CD14-positive monocyte (primary cell): ENCODE data around the gene DUSP6. TPM values are rescaled to one million over a fixed set of nuclear protein-coding genes. Genes with fewer than 3 reads are reported as not detected.
A peak's percentile ranks its signal among the peaks of the same experiment; 100 is the strongest.

ENCODE experiments used
- DNase-seq, 3 donors: peaks; one replicate each; pipeline ENCODE4 v3.0.0-alpha.2; 2011 to 2022
- H2AFZ ChIP-seq: 2 replicates; pipeline ENCODE4 v1.6.0; 2012; ENCODE audit warnings: mild to moderate bottlenecking, low read depth, low read length, inconsistent platforms; ENCODE audit not compliant: insufficient read depth, poor library complexity, severe bottlenecking
- H3K27ac ChIP-seq, 2 donors: 1 replicate in 1 of 2; 2 replicates in 1 of 2; pipeline ENCODE4 v1.5.1; 2012 to 2013; ENCODE audit warnings: low read length in 2 of 2, control low read depth in 1 of 2, inconsistent platforms in 1 of 2, low read depth in 1 of 2, mild to moderate bottlenecking in 1 of 2
- H3K27me3 ChIP-seq, 2 donors: one replicate each; pipeline versions ENCODE4 v1.6.0 to v1.6.1; 2011 to 2013; ENCODE audit warnings: low read length in 2 of 2; ENCODE audit not compliant: control insufficient read depth in 2 of 2, insufficient read depth in 2 of 2
- H3K36me3 ChIP-seq, 2 donors: replicated peaks in 1 of 2; 1 replicate in 1 of 2; 2 replicates in 1 of 2; pipeline versions ENCODE4 v1.5.1 to v1.6.1; 2012 to 2013; ENCODE audit warnings: low read length in 2 of 2, control low read depth in 1 of 2, inconsistent platforms in 1 of 2, mild to moderate bottlenecking in 1 of 2; ENCODE audit not compliant: insufficient read depth in 2 of 2, control insufficient read depth in 1 of 2
- H3K4me1 ChIP-seq, 2 donors: 1 replicate in 1 of 2; 2 replicates in 1 of 2; pipeline versions ENCODE4 v1.5.1 to v1.6.1; 2012 to 2013; ENCODE audit warnings: low read length in 2 of 2, control low read depth in 1 of 2, inconsistent platforms in 1 of 2, mild to moderate bottlenecking in 1 of 2, moderate library complexity in 1 of 2; ENCODE audit not compliant: insufficient read depth in 2 of 2, control insufficient read depth in 1 of 2
- H3K4me2 ChIP-seq: replicated peaks from 2 replicates; pipeline ENCODE3; 2012; ENCODE audit warnings: low read length, moderate library complexity, mild to moderate bottlenecking; ENCODE audit not compliant: poor library complexity, severe bottlenecking; ENCODE audit errors: extremely low read depth
- H3K4me3 ChIP-seq, 3 experiments: fragments of 200-600 bp in 1 of 3; sonication (generic) in 1 of 3; replicated peaks in 1 of 3; 1 replicate in 2 of 3; 2 replicates in 1 of 3; pipeline ENCODE4 v1.5.1; 2011 to 2013; ENCODE audit warnings: low read length in 3 of 3, mild to moderate bottlenecking in 3 of 3, control low read depth in 2 of 3, low read depth in 2 of 3, inconsistent platforms in 1 of 3, moderate library complexity in 1 of 3
- H3K79me2 ChIP-seq: 2 replicates; pipeline ENCODE4 v1.6.0; 2012; ENCODE audit warnings: mild to moderate bottlenecking, control low read depth, inconsistent platforms, low read length, moderate library complexity; ENCODE audit not compliant: insufficient read depth
- H3K9ac ChIP-seq: 2 replicates; pipeline ENCODE4 v1.6.0; 2017; ENCODE audit warnings: low read length, mild to moderate bottlenecking; ENCODE audit not compliant: insufficient read depth, poor library complexity, severe bottlenecking
- H3K9me3 ChIP-seq, 2 donors: replicated peaks in 1 of 2; 1 replicate in 1 of 2; 2 replicates in 1 of 2; pipeline versions ENCODE4 v1.5.1 to v1.6.1; 2012 to 2013; ENCODE audit warnings: low read length in 2 of 2, control low read depth in 1 of 2; ENCODE audit not compliant: control insufficient read depth in 1 of 2, insufficient read depth in 1 of 2
- H4K20me1 ChIP-seq: 2 replicates; pipeline ENCODE4 v1.6.0; 2012; ENCODE audit warnings: mild to moderate bottlenecking, low read length, control low read depth, moderate library complexity; ENCODE audit not compliant: insufficient read depth
- H3K27ac Mint-ChIP-seq, 7 donors: one replicate each; pipeline ENCODE4 v1.8.0; 2020; ENCODE audit warnings: mild to moderate bottlenecking in 7 of 7, mixed read lengths in 7 of 7, moderate library complexity in 6 of 7, inconsistent platforms in 2 of 7
- H3K27me3 Mint-ChIP-seq, 3 donors: one replicate each; pipeline ENCODE4 v1.8.0; 2021 to 2022; ENCODE audit warnings: low read depth in 3 of 3, mild to moderate bottlenecking in 3 of 3, mixed read lengths in 3 of 3, moderate library complexity in 3 of 3, inconsistent platforms in 1 of 3
- H3K36me3 Mint-ChIP-seq, 2 donors: one replicate each; pipeline ENCODE4 v1.8.0; 2020; ENCODE audit warnings: mixed read lengths in 2 of 2, inconsistent platforms in 1 of 2, mild to moderate bottlenecking in 1 of 2
- H3K4me1 Mint-ChIP-seq: one replicate; pipeline ENCODE4 v1.8.0; 2020; ENCODE audit warnings: mild to moderate bottlenecking, mixed read lengths
- H3K4me3 Mint-ChIP-seq, 2 donors: one replicate each; pipeline ENCODE4 v1.8.0; 2020; ENCODE audit warnings: mild to moderate bottlenecking in 2 of 2, mixed read lengths in 2 of 2, moderate library complexity in 1 of 2
- H3K9me3 Mint-ChIP-seq, 7 donors: one replicate each; pipeline ENCODE4 v1.8.0; 2020 to 2022; ENCODE audit warnings: mixed read lengths in 7 of 7, mild to moderate bottlenecking in 6 of 7, moderate library complexity in 6 of 7, inconsistent platforms in 2 of 7
- CTCF ChIP-seq: fragments of 200-600 bp; IDR thresholded peaks from one replicate; pipeline ENCODE4 v1.8.0; 2022; ENCODE audit warnings: antibody characterized with exemption, mild to moderate bottlenecking
- WGBS: methylation state at CpG from one replicate; pipeline ENCODE4 v1.1.5; 2013; ENCODE audit warnings: missing lambda C conversion rate; ENCODE audit not compliant: insufficient coverage; 5-methylcytosine and 5-hydroxymethylcytosine counted together
- intact Hi-C, 2 donors: fragments of 100-400 bp; cut with micrococcal nuclease; formaldehyde crosslinking; loops; one replicate each; pipeline versions ENCODE4 v1.15.0 to v1.15.1; 2023
- polyA plus RNA-seq, 3 donors: library from polyadenylated mRNA; depleted of rRNA in 1 of 3; unstranded in 2 of 3; stranded (reverse) in 1 of 3; fragments of 300-500 nt in 2 of 3; fragments of >200 nt in 1 of 3; fragmentation: Illumina TruSeq in 2 of 3; gene quantifications; 1 replicate in 2 of 3; 2 replicates in 1 of 3; pipeline ENCODE4 v1.2.3, GENCODE V29; 2012 to 2021

Gene DUSP6
- polyA plus RNA-seq, 3 donors = 195 to 880 (median 653) TPM

GRCh38 chr12:89354612-89355067 is 2.3 kb upstream of the DUSP6 start:
- peak overlapping the region; percentile 91 to 98 (median 97) for H3K27ac Mint-ChIP-seq
- TF ChIP-seq CTCF = no peak
- H3K27me3 Mint-ChIP-seq = no peaks in the 10 kb centered on the region
- DNase-seq = peak; percentile 24 to 66 (median 56)
- H3K4me1 Mint-ChIP-seq = peaks cover 26% of the 10 kb centered on the region
- peak overlapping the region; percentile 99 to 100 for H3K4me3 Mint-ChIP-seq
- 14% methylated on average over 15 of the region's 17 CpGs for WGBS
- H3K79me2 ChIP-seq = peaks cover 31% of the 10 kb centered on the region
- peak overlapping the region; percentile 85 for H2AFZ ChIP-seq
- H3K27me3 ChIP-seq = no peaks in the 10 kb centered on the region
- peak overlapping the region; percentile 63 to 98 (median 85) for H3K4me3 ChIP-seq
- peaks cover 32 to 33% of the 10 kb centered on the region in 2 donors for H3K36me3 Mint-ChIP-seq
- peak overlapping the region; percentile 98 for H3K4me2 ChIP-seq
- H3K4me1 ChIP-seq = peaks cover 22 to 35% of the 10 kb centered on the region in 2 donors
- peak overlapping the region; percentile 89 to 96 for H3K27ac ChIP-seq
- intact Hi-C loops = loop anchor here (5.0 to 10.0 kb wide), 7 partner anchors 38 to 307 kb away; partner anchors contain the start of gene POC1B (in 1 of the 2)
- H3K9me3 ChIP-seq = no peaks in the 10 kb centered on the region
- H3K9ac ChIP-seq = peak overlapping the region; percentile 88
- peaks cover 26% of the 10 kb centered on the region for H4K20me1 ChIP-seq
- peaks cover 12 to 13% of the 10 kb centered on the region in 2 donors for H3K36me3 ChIP-seq
- H3K9me3 Mint-ChIP-seq = peaks cover 0 to 12% (median 2%) of the 10 kb centered on the region in 7 donors

GRCh38 chr12:89353823-89354611 is 1.7 kb upstream of the DUSP6 start:
- peaks cover 37% of the 10 kb centered on the region for H3K79me2 ChIP-seq
- peaks cover 33% of the 10 kb centered on the region for H4K20me1 ChIP-seq
- no peaks in the 10 kb centered on the region for H3K27me3 ChIP-seq
- peak overlapping the region; percentile 89 to 96 for H3K27ac ChIP-seq
- no peak for TF ChIP-seq CTCF
- H3K9me3 Mint-ChIP-seq = peaks cover 0 to 12% (median 2%) of the 10 kb centered on the region in 7 donors
- H3K4me1 Mint-ChIP-seq = peaks cover 30% of the 10 kb centered on the region
- peak overlapping the region; percentile 99 to 100 for H3K4me3 Mint-ChIP-seq
- intact Hi-C loops = loop anchor here (2.0 to 10.0 kb wide), 8 partner anchors 38 to 307 kb away; partner anchors contain the start of gene POC1B (in 1 of the 2)
- H3K27me3 Mint-ChIP-seq = no peaks in the 10 kb centered on the region
- H2AFZ ChIP-seq = peak overlapping the region; percentile 85
- peak overlapping the region; percentile 63 to 98 (median 85) for H3K4me3 ChIP-seq
- H3K9me3 ChIP-seq = no peaks in the 10 kb centered on the region
- H3K4me1 ChIP-seq = peaks cover 26 to 41% of the 10 kb centered on the region in 2 donors
- WGBS = under 1% methylated on average over 67 of the region's 74 CpGs
- peak; percentile 42 to 46 (median 44) for DNase-seq
- H3K36me3 Mint-ChIP-seq = peaks cover 34 to 39% of the 10 kb centered on the region in 2 donors
- H3K27ac Mint-ChIP-seq = peak overlapping the region; percentile 91 to 98 (median 97)
- H3K36me3 ChIP-seq = peaks cover 19% of the 10 kb centered on the region in 2 donors
- H3K4me2 ChIP-seq = peak overlapping the region; percentile 98
- H3K9ac ChIP-seq = peak overlapping the region; percentile 88
